WTC11 (cell line): ENCODE data around the gene IKZF2. TPM values are rescaled to one million over a fixed set of nuclear protein-coding genes. Genes with fewer than 3 reads are reported as not detected.
A peak's percentile ranks its signal among the peaks of the same experiment; 100 is the strongest.

Source experiments
- ATAC-seq: fragments of 200-7000 bp; cut with Tn5 transposase; 2 replicates; pipeline ENCODE4 v1.10.0; 2021; ENCODE audit warnings: mild to moderate bottlenecking, moderate library complexity
- CTCF ChIA-PET: fragments of 300-600 bp; sonication (Branson Sonifier 250); formaldehyde crosslinking; loops from one replicate; lab custom pipeline; 2021; ENCODE audit warnings: antibody characterized with exemption; lab: Charles Lee
- POLR2A ChIA-PET: fragments of 350-600 bp; sonication (Branson Sonifier 250); formaldehyde crosslinking; loops from one replicate; lab custom pipeline; 2021; ENCODE audit warnings: antibody characterized with exemption; lab: Charles Lee
- DNase-seq: peaks from one replicate; pipeline ENCODE4 v3.0.0; 2021; ENCODE audit warnings: low spot score
- H3K27ac Mint-ChIP-seq: 2 replicates; pipeline ENCODE4 v1.8.0; 2021; ENCODE audit warnings: mixed read lengths
- H3K27me3 Mint-ChIP-seq: 2 replicates; pipeline ENCODE4 v1.8.0; 2021; ENCODE audit warnings: low read depth, mild to moderate bottlenecking, moderate library complexity, mixed read lengths
- H3K36me3 Mint-ChIP-seq: 2 replicates; pipeline ENCODE4 v1.8.0; 2021; ENCODE audit warnings: mixed read lengths
- H3K4me1 Mint-ChIP-seq: 2 replicates; pipeline ENCODE4 v1.8.0; 2022; ENCODE audit warnings: mixed read lengths
- H3K4me3 Mint-ChIP-seq: 2 replicates; pipeline ENCODE4 v1.8.0; 2021; ENCODE audit warnings: mild to moderate bottlenecking, moderate library complexity, mixed read lengths
- H3K9me3 Mint-ChIP-seq: 2 replicates; pipeline ENCODE4 v1.8.0; 2021; ENCODE audit warnings: mixed read lengths
- CREB1 ChIP-seq: sonication (generic); formaldehyde crosslinking; IDR thresholded peaks from 2 replicates; pipeline ENCODE4 v1.8.0; 2023; ENCODE audit warnings: mild to moderate bottlenecking, missing genetic modification reagents
- CREM ChIP-seq: sonication (generic); formaldehyde crosslinking; IDR thresholded peaks from 2 replicates; pipeline ENCODE4 v1.8.1; 2022; ENCODE audit warnings: mild to moderate bottlenecking, missing genetic modification reagents, moderate library complexity
- EMX1 ChIP-seq: fragments of 250-450 bp; sonication (Bioruptor Pico); IDR thresholded peaks from 2 replicates; pipeline ENCODE4 v1.8.0; 2021; ENCODE audit warnings: mild to moderate bottlenecking
- ETV6 ChIP-seq: sonication (generic); formaldehyde crosslinking; IDR thresholded peaks from 2 replicates; pipeline ENCODE4 v1.8.1; 2022; ENCODE audit warnings: mild to moderate bottlenecking, missing genetic modification reagents
- FOXK1 ChIP-seq: sonication (generic); formaldehyde crosslinking; IDR thresholded peaks from 2 replicates; pipeline ENCODE4 v1.8.0; 2022; ENCODE audit warnings: mild to moderate bottlenecking, moderate library complexity, missing genetic modification reagents
- GTF2I ChIP-seq: fragments of 250-450 bp; sonication (Bioruptor Pico); conservative IDR thresholded peaks from 2 replicates; pipeline ENCODE4 v1.4.0; 2021; ENCODE audit warnings: mild to moderate bottlenecking
- HMGA2 ChIP-seq: fragments of 250-450 bp; sonication (Bioruptor Pico); IDR thresholded peaks from 2 replicates; pipeline ENCODE4 v1.4.0; 2021; ENCODE audit warnings: mild to moderate bottlenecking, moderate library complexity
- MYBL2 ChIP-seq: sonication (generic); formaldehyde crosslinking; IDR thresholded peaks from 2 replicates; pipeline ENCODE4 v1.8.1; 2023; ENCODE audit warnings: mild to moderate bottlenecking, moderate library complexity, missing genetic modification reagents
- NFYB ChIP-seq: sonication (generic); formaldehyde crosslinking; conservative IDR thresholded peaks from 2 replicates; pipeline ENCODE4 v1.8.0; 2022; ENCODE audit warnings: low read depth, missing genetic modification reagents
- NR3C1 ChIP-seq: sonication (generic); formaldehyde crosslinking; conservative IDR thresholded peaks from 2 replicates; pipeline ENCODE4 v1.8.1; 2023; ENCODE audit warnings: low read depth, mild to moderate bottlenecking, missing genetic modification reagents
- OVOL2 ChIP-seq: fragments of 250-450 bp; sonication (Bioruptor Pico); IDR thresholded peaks from 2 replicates; pipeline ENCODE4 v1.9.0; 2021; ENCODE audit warnings: mild to moderate bottlenecking, borderline replicate concordance
- TEAD4 ChIP-seq: sonication (generic); formaldehyde crosslinking; IDR thresholded peaks from 2 replicates; pipeline ENCODE4 v1.8.0; 2022; ENCODE audit warnings: mild to moderate bottlenecking, missing genetic modification reagents
- ZNF121 ChIP-seq: sonication (generic); formaldehyde crosslinking; IDR thresholded peaks from 2 replicates; pipeline ENCODE4 v1.8.0; 2023; ENCODE audit warnings: missing genetic modification reagents
- ZNF396 ChIP-seq: fragments of 250-450 bp; sonication (Bioruptor Pico); IDR thresholded peaks from 2 replicates; pipeline ENCODE4 v1.8.0; 2021; ENCODE audit warnings: mild to moderate bottlenecking, moderate library complexity, borderline replicate concordance
- total RNA-seq: library from RNA; stranded (reverse); gene quantifications from 3 replicates; pipeline ENCODE4 v1.2.3, GENCODE V29; 2021
- TF ChIP-seq, protein P1 (sequence below): fragments of 200-600 bp; IDR thresholded peaks from 2 replicates; pipeline ENCODE4 v1.8.0; 2022; ENCODE audit warnings: antibody characterized with exemption
- TF ChIP-seq, protein P2 (sequence below): sonication (generic); formaldehyde crosslinking; IDR thresholded peaks from 2 replicates; pipeline ENCODE4 v1.8.0; 2023; ENCODE audit warnings: missing genetic modification reagents, mild to moderate bottlenecking, borderline replicate concordance
- TF ChIP-seq, protein P3 (sequence below): sonication (generic); formaldehyde crosslinking; IDR thresholded peaks from 2 replicates; pipeline ENCODE4 v1.8.1; 2022; ENCODE audit warnings: missing genetic modification reagents, borderline replicate concordance
- TF ChIP-seq, protein P4 (sequence below): fragments of 250-450 bp; sonication (Bioruptor Pico); IDR thresholded peaks from 2 replicates; pipeline ENCODE4 v2.1.2; 2022; ENCODE audit warnings: mild to moderate bottlenecking, moderate library complexity
- TF ChIP-seq, protein P5 (sequence below): sonication (generic); formaldehyde crosslinking; IDR thresholded peaks from 2 replicates; pipeline ENCODE4 v1.8.1; 2022; ENCODE audit warnings: mild to moderate bottlenecking, moderate library complexity, missing genetic modification reagents
- TF ChIP-seq, protein P6 (sequence below): sonication (generic); formaldehyde crosslinking; IDR thresholded peaks from 2 replicates; pipeline ENCODE4 v1.8.0; 2022; ENCODE audit warnings: missing genetic modification reagents

IKZF2 gene
- total RNA-seq, 1 experiment from 2014 or later = 4.2 TPM

DNA sequence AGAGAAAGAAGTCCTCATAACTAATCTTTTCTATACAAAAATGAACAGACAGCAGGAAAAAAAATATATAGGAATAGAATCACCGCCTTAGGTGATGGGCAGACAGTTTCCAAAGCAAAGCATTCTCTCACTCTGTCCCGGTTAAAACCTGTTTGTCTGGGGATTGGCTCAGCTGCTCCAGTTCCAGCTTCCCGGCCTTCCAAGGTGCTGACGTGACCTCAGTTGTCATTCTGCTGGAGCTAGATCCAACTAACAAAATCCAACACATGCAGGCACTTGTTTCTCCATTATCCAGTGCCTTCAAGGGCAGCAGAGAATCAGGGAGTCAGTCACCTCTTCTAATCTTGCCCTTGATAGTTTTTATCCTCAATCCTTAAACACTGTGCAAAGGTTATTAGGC lies 52.8 kb downstream of the IKZF2 start:
- no peaks in the 10 kb centered on the region for H3K9me3 Mint-ChIP-seq
- POLR2A ChIA-PET = no interaction called here

DNA sequence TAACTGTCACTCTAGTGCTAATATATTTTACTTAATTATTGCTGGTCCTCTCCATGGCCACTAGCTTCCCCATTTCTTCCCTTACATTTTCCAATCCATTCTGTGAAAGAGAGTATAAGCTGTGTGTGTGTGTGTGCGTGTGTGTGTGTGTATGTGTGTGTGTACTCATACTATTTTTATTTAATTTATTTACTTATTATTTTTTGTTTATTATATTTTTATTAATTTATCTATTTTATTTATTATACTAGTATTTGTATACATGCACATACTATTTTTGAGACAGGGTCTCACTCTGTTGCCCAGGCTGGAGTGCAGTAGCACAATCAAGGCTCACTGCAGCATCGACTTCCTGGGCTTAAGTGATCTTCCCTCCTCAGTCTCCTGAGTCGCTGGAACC lies 59.6 kb downstream of the IKZF2 start:
- ATAC-seq (no peak), DNase-seq (no peak)
- no peaks in the 10 kb centered on the region for H3K36me3 Mint-ChIP-seq
- TF ChIP-seq ZNF121 (no peak), HMGA2 (CRISPR knock-in tag) (peak; percentile 92)
- TF ChIP-seq, protein P1, sequence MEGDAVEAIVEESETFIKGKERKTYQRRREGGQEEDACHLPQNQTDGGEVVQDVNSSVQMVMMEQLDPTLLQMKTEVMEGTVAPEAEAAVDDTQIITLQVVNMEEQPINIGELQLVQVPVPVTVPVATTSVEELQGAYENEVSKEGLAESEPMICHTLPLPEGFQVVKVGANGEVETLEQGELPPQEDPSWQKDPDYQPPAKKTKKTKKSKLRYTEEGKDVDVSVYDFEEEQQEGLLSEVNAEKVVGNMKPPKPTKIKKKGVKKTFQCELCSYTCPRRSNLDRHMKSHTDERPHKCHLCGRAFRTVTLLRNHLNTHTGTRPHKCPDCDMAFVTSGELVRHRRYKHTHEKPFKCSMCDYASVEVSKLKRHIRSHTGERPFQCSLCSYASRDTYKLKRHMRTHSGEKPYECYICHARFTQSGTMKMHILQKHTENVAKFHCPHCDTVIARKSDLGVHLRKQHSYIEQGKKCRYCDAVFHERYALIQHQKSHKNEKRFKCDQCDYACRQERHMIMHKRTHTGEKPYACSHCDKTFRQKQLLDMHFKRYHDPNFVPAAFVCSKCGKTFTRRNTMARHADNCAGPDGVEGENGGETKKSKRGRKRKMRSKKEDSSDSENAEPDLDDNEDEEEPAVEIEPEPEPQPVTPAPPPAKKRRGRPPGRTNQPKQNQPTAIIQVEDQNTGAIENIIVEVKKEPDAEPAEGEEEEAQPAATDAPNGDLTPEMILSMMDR = no peak
- 0 out of 2 replicates have a peak, but pooled peaks cover 3% of the 10 kb centered on the region for H3K4me1 Mint-ChIP-seq
- no peaks in the 10 kb centered on the region for H3K27me3 Mint-ChIP-seq
- H3K9me3 Mint-ChIP-seq = no peaks in the 10 kb centered on the region
- ChIA-PET CTCF (no interaction called here), POLR2A (no interaction called here)
- H3K27ac Mint-ChIP-seq = no peak overlapping the region
- no peak overlapping the region for H3K4me3 Mint-ChIP-seq

More for the DNA sequence above, 52.8 kb downstream of the IKZF2 start:
- no peaks in the 10 kb centered on the region for H3K27me3 Mint-ChIP-seq
- ATAC-seq (no peak), DNase-seq (no peak)
- no peaks in the 10 kb centered on the region for H3K36me3 Mint-ChIP-seq
- peak overlapping the region; percentile 31; the same call in 1 of the 2 replicates for H3K27ac Mint-ChIP-seq
- peaks cover 10% of the 10 kb centered on the region for H3K4me1 Mint-ChIP-seq
- no peak overlapping the region for H3K4me3 Mint-ChIP-seq
- TF ChIP-seq, protein P2, sequence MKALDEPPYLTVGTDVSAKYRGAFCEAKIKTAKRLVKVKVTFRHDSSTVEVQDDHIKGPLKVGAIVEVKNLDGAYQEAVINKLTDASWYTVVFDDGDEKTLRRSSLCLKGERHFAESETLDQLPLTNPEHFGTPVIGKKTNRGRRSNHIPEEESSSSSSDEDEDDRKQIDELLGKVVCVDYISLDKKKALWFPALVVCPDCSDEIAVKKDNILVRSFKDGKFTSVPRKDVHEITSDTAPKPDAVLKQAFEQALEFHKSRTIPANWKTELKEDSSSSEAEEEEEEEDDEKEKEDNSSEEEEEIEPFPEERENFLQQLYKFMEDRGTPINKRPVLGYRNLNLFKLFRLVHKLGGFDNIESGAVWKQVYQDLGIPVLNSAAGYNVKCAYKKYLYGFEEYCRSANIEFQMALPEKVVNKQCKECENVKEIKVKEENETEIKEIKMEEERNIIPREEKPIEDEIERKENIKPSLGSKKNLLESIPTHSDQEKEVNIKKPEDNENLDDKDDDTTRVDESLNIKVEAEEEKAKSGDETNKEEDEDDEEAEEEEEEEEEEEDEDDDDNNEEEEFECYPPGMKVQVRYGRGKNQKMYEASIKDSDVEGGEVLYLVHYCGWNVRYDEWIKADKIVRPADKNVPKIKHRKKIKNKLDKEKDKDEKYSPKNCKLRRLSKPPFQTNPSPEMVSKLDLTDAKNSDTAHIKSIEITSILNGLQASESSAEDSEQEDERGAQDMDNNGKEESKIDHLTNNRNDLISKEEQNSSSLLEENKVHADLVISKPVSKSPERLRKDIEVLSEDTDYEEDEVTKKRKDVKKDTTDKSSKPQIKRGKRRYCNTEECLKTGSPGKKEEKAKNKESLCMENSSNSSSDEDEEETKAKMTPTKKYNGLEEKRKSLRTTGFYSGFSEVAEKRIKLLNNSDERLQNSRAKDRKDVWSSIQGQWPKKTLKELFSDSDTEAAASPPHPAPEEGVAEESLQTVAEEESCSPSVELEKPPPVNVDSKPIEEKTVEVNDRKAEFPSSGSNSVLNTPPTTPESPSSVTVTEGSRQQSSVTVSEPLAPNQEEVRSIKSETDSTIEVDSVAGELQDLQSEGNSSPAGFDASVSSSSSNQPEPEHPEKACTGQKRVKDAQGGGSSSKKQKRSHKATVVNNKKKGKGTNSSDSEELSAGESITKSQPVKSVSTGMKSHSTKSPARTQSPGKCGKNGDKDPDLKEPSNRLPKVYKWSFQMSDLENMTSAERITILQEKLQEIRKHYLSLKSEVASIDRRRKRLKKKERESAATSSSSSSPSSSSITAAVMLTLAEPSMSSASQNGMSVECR (CRISPR knock-in tag) = no peak
- TF ChIP-seq HMGA2 (CRISPR knock-in tag) (no peak), EMX1 (no peak), NFYB (CRISPR knock-in tag) (no peak), CREM (CRISPR knock-in tag) (no peak), ZNF396 (no peak), OVOL2 (no peak), TEAD4 (no peak), ZNF121 (no peak)
- TF ChIP-seq, protein P3, sequence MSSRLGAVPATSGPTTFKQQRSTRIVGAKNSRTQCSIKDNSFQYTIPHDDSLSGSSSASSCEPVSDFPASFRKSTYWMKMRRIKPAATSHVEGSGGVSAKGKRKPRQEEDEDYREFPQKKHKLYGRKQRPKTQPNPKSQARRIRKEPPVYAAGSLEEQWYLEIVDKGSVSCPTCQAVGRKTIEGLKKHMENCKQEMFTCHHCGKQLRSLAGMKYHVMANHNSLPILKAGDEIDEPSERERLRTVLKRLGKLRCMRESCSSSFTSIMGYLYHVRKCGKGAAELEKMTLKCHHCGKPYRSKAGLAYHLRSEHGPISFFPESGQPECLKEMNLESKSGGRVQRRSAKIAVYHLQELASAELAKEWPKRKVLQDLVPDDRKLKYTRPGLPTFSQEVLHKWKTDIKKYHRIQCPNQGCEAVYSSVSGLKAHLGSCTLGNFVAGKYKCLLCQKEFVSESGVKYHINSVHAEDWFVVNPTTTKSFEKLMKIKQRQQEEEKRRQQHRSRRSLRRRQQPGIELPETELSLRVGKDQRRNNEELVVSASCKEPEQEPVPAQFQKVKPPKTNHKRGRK (CRISPR knock-in tag) = no peak
- TF ChIP-seq, protein P4, sequence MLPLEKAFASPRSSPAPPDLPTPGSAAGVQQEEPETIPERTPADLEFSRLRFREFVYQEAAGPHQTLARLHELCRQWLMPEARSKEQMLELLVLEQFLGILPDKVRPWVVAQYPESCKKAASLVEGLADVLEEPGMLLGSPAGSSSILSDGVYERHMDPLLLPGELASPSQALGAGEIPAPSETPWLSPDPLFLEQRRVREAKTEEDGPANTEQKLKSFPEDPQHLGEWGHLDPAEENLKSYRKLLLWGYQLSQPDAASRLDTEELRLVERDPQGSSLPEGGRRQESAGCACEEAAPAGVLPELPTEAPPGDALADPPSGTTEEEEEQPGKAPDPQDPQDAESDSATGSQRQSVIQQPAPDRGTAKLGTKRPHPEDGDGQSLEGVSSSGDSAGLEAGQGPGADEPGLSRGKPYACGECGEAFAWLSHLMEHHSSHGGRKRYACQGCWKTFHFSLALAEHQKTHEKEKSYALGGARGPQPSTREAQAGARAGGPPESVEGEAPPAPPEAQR (CRISPR knock-in tag) = no peak
- TF ChIP-seq, protein P5, sequence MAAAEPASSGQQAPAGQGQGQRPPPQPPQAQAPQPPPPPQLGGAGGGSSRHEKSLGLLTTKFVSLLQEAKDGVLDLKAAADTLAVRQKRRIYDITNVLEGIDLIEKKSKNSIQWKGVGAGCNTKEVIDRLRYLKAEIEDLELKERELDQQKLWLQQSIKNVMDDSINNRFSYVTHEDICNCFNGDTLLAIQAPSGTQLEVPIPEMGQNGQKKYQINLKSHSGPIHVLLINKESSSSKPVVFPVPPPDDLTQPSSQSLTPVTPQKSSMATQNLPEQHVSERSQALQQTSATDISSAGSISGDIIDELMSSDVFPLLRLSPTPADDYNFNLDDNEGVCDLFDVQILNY = no peak
- CTCF ChIA-PET = interaction anchor here (1.0 kb wide), 1 partner anchor 10 kb away, joined by 3 read pairs; no protein-coding TSS in a partner anchor

DNA sequence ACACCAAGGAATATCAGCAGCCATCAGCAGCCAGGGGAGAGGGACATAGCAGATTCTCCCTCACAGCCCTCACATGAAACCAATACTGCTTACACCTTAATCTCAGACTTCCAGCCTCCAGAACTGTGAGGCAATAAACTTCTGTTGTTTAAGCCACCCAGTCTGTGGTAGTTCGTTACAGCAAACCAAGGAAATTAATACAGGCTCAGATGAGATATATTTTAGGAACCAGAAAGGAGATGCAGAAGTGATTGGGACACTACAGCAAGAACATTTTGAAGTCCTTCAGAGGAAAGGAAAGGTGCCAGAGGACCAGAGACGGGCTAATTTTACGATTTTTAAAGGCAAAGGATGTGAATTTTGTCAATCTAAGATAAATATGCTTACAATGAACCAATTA lies 60.6 kb downstream of the IKZF2 start:
- peaks cover 12% of the 10 kb centered on the region for H3K4me1 Mint-ChIP-seq
- POLR2A ChIA-PET = no interaction called here
- ATAC-seq (no peak), DNase-seq (no peak)
- CTCF ChIA-PET = no interaction called here
- H3K9me3 Mint-ChIP-seq = no peaks in the 10 kb centered on the region
- no peaks in the 10 kb centered on the region for H3K27me3 Mint-ChIP-seq
- H3K36me3 Mint-ChIP-seq = no peaks in the 10 kb centered on the region
- H3K4me3 Mint-ChIP-seq = no peak overlapping the region
- H3K27ac Mint-ChIP-seq = no peak overlapping the region
- TF ChIP-seq CREB1 (CRISPR knock-in tag) = no peak
- TF ChIP-seq, protein P6, sequence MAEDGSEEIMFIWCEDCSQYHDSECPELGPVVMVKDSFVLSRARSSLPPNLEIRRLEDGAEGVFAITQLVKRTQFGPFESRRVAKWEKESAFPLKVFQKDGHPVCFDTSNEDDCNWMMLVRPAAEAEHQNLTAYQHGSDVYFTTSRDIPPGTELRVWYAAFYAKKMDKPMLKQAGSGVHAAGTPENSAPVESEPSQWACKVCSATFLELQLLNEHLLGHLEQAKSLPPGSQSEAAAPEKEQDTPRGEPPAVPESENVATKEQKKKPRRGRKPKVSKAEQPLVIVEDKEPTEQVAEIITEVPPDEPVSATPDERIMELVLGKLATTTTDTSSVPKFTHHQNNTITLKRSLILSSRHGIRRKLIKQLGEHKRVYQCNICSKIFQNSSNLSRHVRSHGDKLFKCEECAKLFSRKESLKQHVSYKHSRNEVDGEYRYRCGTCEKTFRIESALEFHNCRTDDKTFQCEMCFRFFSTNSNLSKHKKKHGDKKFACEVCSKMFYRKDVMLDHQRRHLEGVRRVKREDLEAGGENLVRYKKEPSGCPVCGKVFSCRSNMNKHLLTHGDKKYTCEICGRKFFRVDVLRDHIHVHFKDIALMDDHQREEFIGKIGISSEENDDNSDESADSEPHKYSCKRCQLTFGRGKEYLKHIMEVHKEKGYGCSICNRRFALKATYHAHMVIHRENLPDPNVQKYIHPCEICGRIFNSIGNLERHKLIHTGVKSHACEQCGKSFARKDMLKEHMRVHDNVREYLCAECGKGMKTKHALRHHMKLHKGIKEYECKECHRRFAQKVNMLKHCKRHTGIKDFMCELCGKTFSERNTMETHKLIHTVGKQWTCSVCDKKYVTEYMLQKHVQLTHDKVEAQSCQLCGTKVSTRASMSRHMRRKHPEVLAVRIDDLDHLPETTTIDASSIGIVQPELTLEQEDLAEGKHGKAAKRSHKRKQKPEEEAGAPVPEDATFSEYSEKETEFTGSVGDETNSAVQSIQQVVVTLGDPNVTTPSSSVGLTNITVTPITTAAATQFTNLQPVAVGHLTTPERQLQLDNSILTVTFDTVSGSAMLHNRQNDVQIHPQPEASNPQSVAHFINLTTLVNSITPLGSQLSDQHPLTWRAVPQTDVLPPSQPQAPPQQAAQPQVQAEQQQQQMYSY (CRISPR knock-in tag) = no peak
- TF ChIP-seq MYBL2 (CRISPR knock-in tag) = no peak
- no peak for TF ChIP-seq NR3C1 (CRISPR knock-in tag)
- no peak for TF ChIP-seq ETV6
- TF ChIP-seq ZNF396 = no peak
- TF ChIP-seq GTF2I (CRISPR knock-in tag) = no peak
- no peak for TF ChIP-seq FOXK1 (CRISPR knock-in tag)
